ENCODE measurements around the gene TBL1XR1. TPM values are rescaled to one million over a fixed set of nuclear protein-coding genes. Genes with fewer than 3 reads are reported as not detected.

Gene TBL1XR1
- total RNA-seq, 4 donors from 2014 or later: 66.0 to 79.8 (median 72.4) TPM

DNA sequence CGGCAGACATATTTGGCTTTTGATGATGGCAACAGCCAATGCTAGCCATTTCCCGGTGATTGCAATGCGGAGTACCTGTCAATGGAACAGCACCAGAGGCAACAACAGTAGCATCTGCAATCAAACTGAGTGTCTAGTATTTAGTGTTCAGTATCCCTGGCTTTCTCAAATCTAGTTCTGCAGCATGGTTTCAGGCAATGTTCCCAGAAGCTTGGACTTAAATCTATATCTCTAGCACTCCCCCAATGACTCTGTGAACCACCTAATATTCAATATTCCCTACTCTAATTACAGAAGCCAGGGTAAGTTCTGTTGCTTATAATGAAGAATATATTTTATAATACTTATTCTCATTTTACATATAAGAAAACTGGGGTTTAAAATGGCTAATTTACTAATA, 48.2 kb downstream of the TBL1XR1 start:
- Histone ChIP-seq H3K9me3 (no peaks in the 10 kb centered on the region), H3K4me1 (peaks cover 12 to 74% (median 32%) of the 10 kb centered on the region in 3 donors), H3K36me3 (no peaks in the 10 kb centered on the region), H3K4me3 (no peak overlapping the region), H3K27me3 (no peaks in the 10 kb centered on the region), H3K27ac (no peak overlapping the region)
- intact Hi-C loops (cut with DNase I): no loop called here
- TF ChIP-seq POLR2A (IDR thresholded peaks at IDR 0.05): no peak
- TF ChIP-seq, protein P1, sequence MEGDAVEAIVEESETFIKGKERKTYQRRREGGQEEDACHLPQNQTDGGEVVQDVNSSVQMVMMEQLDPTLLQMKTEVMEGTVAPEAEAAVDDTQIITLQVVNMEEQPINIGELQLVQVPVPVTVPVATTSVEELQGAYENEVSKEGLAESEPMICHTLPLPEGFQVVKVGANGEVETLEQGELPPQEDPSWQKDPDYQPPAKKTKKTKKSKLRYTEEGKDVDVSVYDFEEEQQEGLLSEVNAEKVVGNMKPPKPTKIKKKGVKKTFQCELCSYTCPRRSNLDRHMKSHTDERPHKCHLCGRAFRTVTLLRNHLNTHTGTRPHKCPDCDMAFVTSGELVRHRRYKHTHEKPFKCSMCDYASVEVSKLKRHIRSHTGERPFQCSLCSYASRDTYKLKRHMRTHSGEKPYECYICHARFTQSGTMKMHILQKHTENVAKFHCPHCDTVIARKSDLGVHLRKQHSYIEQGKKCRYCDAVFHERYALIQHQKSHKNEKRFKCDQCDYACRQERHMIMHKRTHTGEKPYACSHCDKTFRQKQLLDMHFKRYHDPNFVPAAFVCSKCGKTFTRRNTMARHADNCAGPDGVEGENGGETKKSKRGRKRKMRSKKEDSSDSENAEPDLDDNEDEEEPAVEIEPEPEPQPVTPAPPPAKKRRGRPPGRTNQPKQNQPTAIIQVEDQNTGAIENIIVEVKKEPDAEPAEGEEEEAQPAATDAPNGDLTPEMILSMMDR (IDR thresholded peaks at IDR 0.05): no peak
- 83 to 86% methylated on average over 3 of the region's 3 CpGs for WGBS, 2 donors
- no peak for DNase-seq

DNA sequence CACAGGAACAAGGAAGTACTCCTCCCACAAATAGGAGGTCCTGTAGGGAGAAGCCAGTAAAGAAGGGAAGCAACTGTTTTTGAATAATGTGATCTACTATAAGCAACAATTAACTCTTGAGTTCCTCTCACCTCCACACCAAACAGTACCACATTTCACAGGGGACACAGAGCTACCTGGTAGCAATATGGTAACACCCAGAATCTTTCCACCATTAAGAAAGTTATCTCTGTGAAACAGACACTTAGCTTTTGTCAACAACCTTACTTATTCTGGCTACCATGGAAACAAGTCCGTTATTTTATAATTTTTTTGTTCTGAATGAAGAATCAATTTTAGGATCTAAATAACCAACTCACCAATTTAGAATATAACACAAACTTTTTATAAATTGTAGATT, 49.5 kb downstream of the TBL1XR1 start:
- intact Hi-C loops (cut with DNase I): no loop called here
- 77 to 84% methylated on average over 1 of the region's 1 CpG for WGBS, 2 donors

DNA sequence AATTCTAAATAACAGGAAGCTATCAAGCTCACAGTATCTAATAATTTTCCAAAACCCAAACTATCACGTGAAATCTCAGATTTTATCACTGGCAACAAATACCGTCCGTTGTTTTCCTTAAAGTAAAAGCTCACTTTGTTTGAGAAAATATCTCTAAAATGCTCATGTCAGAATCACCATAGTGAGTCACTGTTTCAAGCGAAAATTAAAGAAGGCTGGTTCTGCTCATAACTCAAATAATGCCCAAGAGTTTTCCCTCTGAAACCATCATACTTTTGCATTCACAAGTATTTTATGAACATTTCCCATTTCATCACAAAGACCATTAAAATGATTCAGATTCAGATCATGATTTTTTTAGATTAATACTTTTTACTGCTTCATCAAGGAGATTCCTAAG, 50.6 kb downstream of the TBL1XR1 start:
- Histone ChIP-seq H3K27ac (no peak overlapping the region), H3K36me3 (no peaks in the 10 kb centered on the region), H3K4me3 (no peak overlapping the region), H3K27me3 (no peaks in the 10 kb centered on the region), H3K9me3 (no peaks in the 10 kb centered on the region), H3K4me1 (peaks cover 19 to 91% (median 35%) of the 10 kb centered on the region in 3 donors)
- intact Hi-C loops (cut with DNase I): no loop called here
- TF ChIP-seq, protein P1 (IDR thresholded peaks at IDR 0.05): no peak
- TF ChIP-seq POLR2A (IDR thresholded peaks at IDR 0.05): no peak
- DNase-seq: no peak
- WGBS, 2 donors: 38 to 56% methylated on average over 4 of the region's 4 CpGs

More for the DNA sequence above, 49.5 kb downstream of the TBL1XR1 start:
- Histone ChIP-seq H3K9me3 (no peaks in the 10 kb centered on the region), H3K36me3 (no peaks in the 10 kb centered on the region), H3K27ac (no peak overlapping the region), H3K4me1 (peaks cover 12 to 86% (median 32%) of the 10 kb centered on the region in 3 donors), H3K4me3 (no peak overlapping the region), H3K27me3 (no peaks in the 10 kb centered on the region)
- no peak for TF ChIP-seq POLR2A (IDR thresholded peaks at IDR 0.05)
- TF ChIP-seq, protein P1 (IDR thresholded peaks at IDR 0.05): no peak
- DNase-seq: no peak

DNA sequence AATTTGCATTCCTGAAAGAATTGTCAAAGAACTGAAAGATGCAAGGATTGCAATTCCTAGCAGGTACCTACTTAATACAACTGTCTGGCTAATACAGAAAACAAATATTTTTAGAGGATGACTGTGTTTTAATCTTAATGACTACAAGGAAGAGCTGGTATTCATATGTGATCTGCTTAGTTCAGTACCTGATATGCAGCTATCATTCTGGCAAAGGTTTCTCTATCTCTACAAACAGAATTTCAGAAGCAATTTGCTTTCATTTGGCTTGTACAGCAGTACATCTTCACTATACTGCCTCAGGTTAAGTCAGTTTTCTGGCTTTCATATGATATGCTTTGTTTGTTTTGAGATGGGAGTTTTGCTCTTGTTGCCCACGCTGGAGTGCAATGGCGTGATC, 51.3 kb downstream of the TBL1XR1 start:
- no peaks in the 10 kb centered on the region for H3K36me3 ChIP-seq
- intact Hi-C loops (cut with DNase I): no loop called here
- WGBS, 2 donors: 57 to 63% methylated on average over 2 of the region's 2 CpGs
- TF ChIP-seq, protein P1 (IDR thresholded peaks at IDR 0.05): no peak
- TF ChIP-seq POLR2A (IDR thresholded peaks at IDR 0.05): no peak
- no peaks in the 10 kb centered on the region for H3K9me3 ChIP-seq
- no peak overlapping the region for H3K4me3 ChIP-seq
- no peaks in the 10 kb centered on the region for H3K27me3 ChIP-seq
- H3K27ac ChIP-seq: no peak overlapping the region
- DNase-seq: no peak
- H3K4me1 ChIP-seq: peaks cover 19 to 91% (median 29%) of the 10 kb centered on the region in 3 donors

DNA sequence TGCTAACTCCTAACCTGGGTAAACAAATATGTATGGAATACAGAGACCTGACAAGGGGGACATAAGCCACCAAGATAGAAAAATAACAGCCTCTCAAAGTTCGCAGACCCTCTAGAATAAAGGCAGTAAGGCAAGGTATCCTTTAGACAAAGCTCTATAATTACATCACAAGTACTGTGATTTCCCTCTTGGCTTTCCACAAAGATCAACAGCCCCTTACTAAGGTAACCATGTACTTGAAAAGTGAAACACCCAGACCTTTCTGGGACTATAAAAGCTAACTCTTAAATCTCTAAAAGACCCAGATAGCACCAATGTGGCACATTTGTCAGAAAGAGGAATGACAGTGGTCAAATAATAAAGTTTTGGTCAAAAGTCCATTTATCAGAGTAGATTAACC, 51.9 kb downstream of the TBL1XR1 start:
- H3K36me3 ChIP-seq: no peaks in the 10 kb centered on the region
- no peak for TF ChIP-seq POLR2A (IDR thresholded peaks at IDR 0.05)
- TF ChIP-seq, protein P1 (IDR thresholded peaks at IDR 0.05): no peak
- peaks cover 19 to 86% (median 25%) of the 10 kb centered on the region in 3 donors for H3K4me1 ChIP-seq
- intact Hi-C loops (cut with DNase I): no loop called here
- H3K27me3 ChIP-seq: no peaks in the 10 kb centered on the region
- no peak overlapping the region for H3K4me3 ChIP-seq
- 40 to 50% methylated on average over 1 of the region's 1 CpG for WGBS, 2 donors
- no peak for DNase-seq
- H3K9me3 ChIP-seq: no peaks in the 10 kb centered on the region
- peak overlapping the region in 2 of 4 donors; percentile 3 to 47 for H3K27ac ChIP-seq
